Measurements from ENCODE around the gene SRGAP1.

Gene SRGAP1

GRCh38 chr12:63997198-63997597, 152.7 kb downstream of the SRGAP1 start:
- Histone ChIP-seq H3K9me3 (ENCODE audit: control insufficient read depth, insufficient read depth, low read depth, low read length) (no peaks in the 10 kb centered on the region), H3K27ac (ENCODE audit: extremely low read depth, low read depth, low read length) (no peak overlapping the region), H3K4me1 (ENCODE audit: control insufficient read depth, insufficient read depth, low read length) (no peaks in the 10 kb centered on the region), H3K4me3 (ENCODE audit: low read depth, low read length) (no peak overlapping the region), H3K36me3 (ENCODE audit: control insufficient read depth in 2 of 2, insufficient read depth in 1 of 2, low read length in 2 of 2) (no peaks in the 10 kb centered on the region)
- POLR2A ChIA-PET = interaction anchor here (0.6 kb wide), 1 partner anchor 19 kb away, joined by 5 read pairs; no protein-coding TSS in a partner anchor
- CTCF ChIA-PET = no interaction called here
- TF ChIP-seq ZNF623 (tag by site-specific recombination; IDR thresholded peaks at IDR 0.05) (no peak), ZNF658 (tag by site-specific recombination; IDR thresholded peaks at IDR 0.05) (no peak), ZNF549 (tag by site-specific recombination; IDR thresholded peaks at IDR 0.05) (no peak), ZNF302 (tag by site-specific recombination; IDR thresholded peaks at IDR 0.05; ENCODE audit: low read depth) (no peak), ZNF843 (tag by site-specific recombination; IDR thresholded peaks at IDR 0.05) (no peak), ZNF366 (tag by site-specific recombination; conservative IDR thresholded peaks at IDR 0.05) (no peak), ZNF626 (tag by site-specific recombination; IDR thresholded peaks at IDR 0.05) (no peak), ZNF48 (tag by site-specific recombination; IDR thresholded peaks at IDR 0.05) (no peak), ZNF785 (tag by site-specific recombination; IDR thresholded peaks at IDR 0.05) (no peak), ZXDB (tag by site-specific recombination; IDR thresholded peaks at IDR 0.05) (no peak), ZNF768 (tag by site-specific recombination; IDR thresholded peaks at IDR 0.05) (no peak), ZNF155 (tag by site-specific recombination; IDR thresholded peaks at IDR 0.05) (no peak), SETDB1 (IDR thresholded peaks at IDR 0.05; ENCODE audit: insufficient read length, low read length) (no peak)
- TF ChIP-seq, protein P1, sequence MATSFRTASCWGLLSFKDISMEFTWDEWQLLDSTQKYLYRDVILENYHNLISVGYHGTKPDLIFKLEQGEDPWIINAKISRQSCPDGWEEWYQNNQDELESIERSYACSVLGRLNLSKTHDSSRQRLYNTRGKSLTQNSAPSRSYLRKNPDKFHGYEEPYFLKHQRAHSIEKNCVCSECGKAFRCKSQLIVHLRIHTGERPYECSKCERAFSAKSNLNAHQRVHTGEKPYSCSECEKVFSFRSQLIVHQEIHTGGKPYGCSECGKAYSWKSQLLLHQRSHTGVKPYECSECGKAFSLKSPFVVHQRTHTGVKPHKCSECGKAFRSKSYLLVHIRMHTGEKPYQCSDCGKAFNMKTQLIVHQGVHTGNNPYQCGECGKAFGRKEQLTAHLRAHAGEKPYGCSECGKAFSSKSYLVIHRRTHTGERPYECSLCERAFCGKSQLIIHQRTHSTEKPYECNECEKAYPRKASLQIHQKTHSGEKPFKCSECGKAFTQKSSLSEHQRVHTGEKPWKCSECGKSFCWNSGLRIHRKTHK (tag by site-specific recombination; IDR thresholded peaks at IDR 0.05) = no peak
- TF ChIP-seq, protein P2, sequence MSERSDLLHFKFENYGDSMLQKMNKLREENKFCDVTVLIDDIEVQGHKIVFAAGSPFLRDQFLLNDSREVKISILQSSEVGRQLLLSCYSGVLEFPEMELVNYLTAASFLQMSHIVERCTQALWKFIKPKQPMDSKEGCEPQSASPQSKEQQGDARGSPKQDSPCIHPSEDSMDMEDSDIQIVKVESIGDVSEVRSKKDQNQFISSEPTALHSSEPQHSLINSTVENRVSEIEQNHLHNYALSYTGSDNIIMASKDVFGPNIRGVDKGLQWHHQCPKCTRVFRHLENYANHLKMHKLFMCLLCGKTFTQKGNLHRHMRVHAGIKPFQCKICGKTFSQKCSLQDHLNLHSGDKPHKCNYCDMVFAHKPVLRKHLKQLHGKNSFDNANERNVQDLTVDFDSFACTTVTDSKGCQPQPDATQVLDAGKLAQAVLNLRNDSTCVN (tag by site-specific recombination; optimal IDR thresholded peaks at IDR 0.05) = no peak
- TF ChIP-seq, protein P3, sequence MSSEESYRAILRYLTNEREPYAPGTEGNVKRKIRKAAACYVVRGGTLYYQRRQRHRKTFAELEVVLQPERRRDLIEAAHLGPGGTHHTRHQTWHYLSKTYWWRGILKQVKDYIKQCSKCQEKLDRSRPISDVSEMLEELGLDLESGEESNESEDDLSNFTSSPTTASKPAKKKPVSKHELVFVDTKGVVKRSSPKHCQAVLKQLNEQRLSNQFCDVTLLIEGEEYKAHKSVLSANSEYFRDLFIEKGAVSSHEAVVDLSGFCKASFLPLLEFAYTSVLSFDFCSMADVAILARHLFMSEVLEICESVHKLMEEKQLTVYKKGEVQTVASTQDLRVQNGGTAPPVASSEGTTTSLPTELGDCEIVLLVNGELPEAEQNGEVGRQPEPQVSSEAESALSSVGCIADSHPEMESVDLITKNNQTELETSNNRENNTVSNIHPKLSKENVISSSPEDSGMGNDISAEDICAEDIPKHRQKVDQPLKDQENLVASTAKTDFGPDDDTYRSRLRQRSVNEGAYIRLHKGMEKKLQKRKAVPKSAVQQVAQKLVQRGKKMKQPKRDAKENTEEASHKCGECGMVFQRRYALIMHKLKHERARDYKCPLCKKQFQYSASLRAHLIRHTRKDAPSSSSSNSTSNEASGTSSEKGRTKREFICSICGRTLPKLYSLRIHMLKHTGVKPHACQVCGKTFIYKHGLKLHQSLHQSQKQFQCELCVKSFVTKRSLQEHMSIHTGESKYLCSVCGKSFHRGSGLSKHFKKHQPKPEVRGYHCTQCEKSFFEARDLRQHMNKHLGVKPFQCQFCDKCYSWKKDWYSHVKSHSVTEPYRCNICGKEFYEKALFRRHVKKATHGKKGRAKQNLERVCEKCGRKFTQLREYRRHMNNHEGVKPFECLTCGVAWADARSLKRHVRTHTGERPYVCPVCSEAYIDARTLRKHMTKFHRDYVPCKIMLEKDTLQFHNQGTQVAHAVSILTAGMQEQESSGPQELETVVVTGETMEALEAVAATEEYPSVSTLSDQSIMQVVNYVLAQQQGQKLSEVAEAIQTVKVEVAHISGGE (tag by site-specific recombination; conservative IDR thresholded peaks at IDR 0.05; ENCODE audit: low read depth) = no peak

GRCh38 chr12:63998584-63998983, 154.1 kb downstream of the SRGAP1 start:
- POLR2A ChIA-PET = no interaction called here
- CTCF ChIA-PET = interaction anchor here (1.3 kb wide), 1 partner anchor 245 kb away, joined by 3 read pairs; no protein-coding TSS in a partner anchor
- Histone ChIP-seq H3K4me1 (ENCODE audit: control insufficient read depth, insufficient read depth, low read length) (no peaks in the 10 kb centered on the region), H3K36me3 (ENCODE audit: control insufficient read depth in 2 of 2, insufficient read depth in 1 of 2, low read length in 2 of 2) (no peaks in the 10 kb centered on the region), H3K4me3 (ENCODE audit: low read depth, low read length) (no peak overlapping the region), H3K27ac (ENCODE audit: extremely low read depth, low read depth, low read length) (no peak overlapping the region), H3K9me3 (ENCODE audit: control insufficient read depth, insufficient read depth, low read depth, low read length) (no peaks in the 10 kb centered on the region)
- TF ChIP-seq ZNF596 (tag by site-specific recombination; IDR thresholded peaks at IDR 0.05) = no peak
- TF ChIP-seq ZNF221 (tag by site-specific recombination; IDR thresholded peaks at IDR 0.05; ENCODE audit: borderline replicate concordance) = no peak
- TF ChIP-seq ZNF629 (tag by site-specific recombination; IDR thresholded peaks at IDR 0.05) = no peak
- TF ChIP-seq KLF9 (tag by site-specific recombination; IDR thresholded peaks at IDR 0.05; ENCODE audit: low read depth) = no peak
- TF ChIP-seq, protein P3 (tag by site-specific recombination; conservative IDR thresholded peaks at IDR 0.05; ENCODE audit: low read depth) = no peak
- TF ChIP-seq ZNF175 (tag by site-specific recombination; IDR thresholded peaks at IDR 0.05) = no peak
- no peak for TF ChIP-seq ZNF555 (tag by site-specific recombination; conservative IDR thresholded peaks at IDR 0.05)
- no peak for TF ChIP-seq ZNF48 (tag by site-specific recombination; IDR thresholded peaks at IDR 0.05)
- no peak for TF ChIP-seq ZNF791 (tag by site-specific recombination; IDR thresholded peaks at IDR 0.05)
- TF ChIP-seq ZNF157 (tag by site-specific recombination; IDR thresholded peaks at IDR 0.05) = no peak
- TF ChIP-seq ZBTB6 (tag by site-specific recombination; IDR thresholded peaks at IDR 0.05) = no peak
- no peak for TF ChIP-seq WT1 (tag by site-specific recombination; IDR thresholded peaks at IDR 0.05)
